HEK293 (cell line): ENCODE data around the gene TSPAN9.

ENCODE experiments used
- CTCF ChIA-PET: fragments of 350-600 bp; formaldehyde crosslinking; extraction: SDS; loops from one replicate; lab custom pipeline; 2021; ENCODE audit warnings: antibody characterized with exemption; lab: Yijun Ruan, JAX
- POLR2A ChIA-PET: fragments of 300-600 bp; formaldehyde crosslinking; extraction: SDS; loops from one replicate; lab custom pipeline; 2020; ENCODE audit warnings: antibody characterized with exemption, inconsistent platforms; lab: Yijun Ruan, JAX
- H3K27ac ChIP-seq: fragments of 200-500 bp; sonication (Bioruptor generic); 2 replicates; pipeline ENCODE4 v1.5.1; 2014; ENCODE audit warnings: low read depth, low read length, control low read depth, inconsistent platforms; ENCODE audit errors: extremely low read depth
- H3K36me3 ChIP-seq, 2 experiments: fragments of 200-500 bp in 1 of 2; sonication (Bioruptor generic) in 1 of 2; 1 replicate in 1 of 2; 2 replicates in 1 of 2; pipeline ENCODE4 v1.5.1; 2014 to 2017; ENCODE audit warnings: inconsistent platforms in 2 of 2, low read length in 2 of 2; ENCODE audit not compliant: control insufficient read depth in 2 of 2, insufficient read depth in 1 of 2
- H3K4me1 ChIP-seq: fragments of 200-500 bp; sonication (Bioruptor generic); 2 replicates; pipeline ENCODE4 v1.5.1; 2014; ENCODE audit warnings: mild to moderate bottlenecking, low read length, inconsistent platforms; ENCODE audit not compliant: control insufficient read depth, insufficient read depth
- H3K4me3 ChIP-seq: 2 replicates; pipeline ENCODE4 v1.5.1; 2011; ENCODE audit warnings: low read depth, mild to moderate bottlenecking, control low read depth, low read length, moderate library complexity
- H3K9me3 ChIP-seq: fragments of 200-500 bp; sonication (Bioruptor generic); 2 replicates; pipeline ENCODE4 v1.5.1; 2014; ENCODE audit warnings: low read depth, low read length, inconsistent platforms; ENCODE audit not compliant: control insufficient read depth, insufficient read depth
- EGR2 ChIP-seq: fragments of 450-650 bp; formaldehyde crosslinking; IDR thresholded peaks from 2 replicates; pipeline ENCODE4 v1.5.1; 2016; ENCODE audit warnings: low read depth, missing biosample characterization, missing genetic modification characterization
- GLIS2 ChIP-seq: fragments of 450-650 bp; formaldehyde crosslinking; IDR thresholded peaks from 2 replicates; pipeline ENCODE4 v1.5.1; 2016; ENCODE audit warnings: missing biosample characterization, missing genetic modification characterization
- HOXC10 ChIP-seq: sonication (generic); formaldehyde crosslinking; IDR thresholded peaks from 2 replicates; pipeline ENCODE4 v1.8.1; 2023; ENCODE audit warnings: mild to moderate bottlenecking, missing genetic modification reagents
- KLF1 ChIP-seq: fragments of 450-650 bp; formaldehyde crosslinking; IDR thresholded peaks from 2 replicates; pipeline ENCODE4 v1.5.1; 2016; ENCODE audit warnings: missing biosample characterization, missing genetic modification characterization
- ZBTB1 ChIP-seq: fragments of 450-650 bp; formaldehyde crosslinking; IDR thresholded peaks from 2 replicates; pipeline ENCODE4 v1.5.1; 2016; ENCODE audit warnings: missing biosample characterization, missing genetic modification characterization
- ZFHX2 ChIP-seq: fragments of 450-650 bp; formaldehyde crosslinking; conservative IDR thresholded peaks from 2 replicates; pipeline ENCODE4 v1.5.1; 2016; ENCODE audit warnings: missing biosample characterization, missing genetic modification characterization
- ZFP41 ChIP-seq: fragments of 450-650 bp; formaldehyde crosslinking; IDR thresholded peaks from 2 replicates; pipeline ENCODE4 v1.5.1; 2016; ENCODE audit warnings: missing biosample characterization, missing genetic modification characterization, borderline replicate concordance
- ZNF140 ChIP-seq: fragments of 450-650 bp; formaldehyde crosslinking; IDR thresholded peaks from 2 replicates; pipeline ENCODE4 v1.5.1; 2016; ENCODE audit warnings: missing biosample characterization, missing genetic modification characterization
- ZNF175 ChIP-seq: fragments of 450-650 bp; formaldehyde crosslinking; IDR thresholded peaks from 2 replicates; pipeline ENCODE4 v1.5.1; 2016; ENCODE audit warnings: missing biosample characterization, missing genetic modification characterization
- ZNF2 ChIP-seq: fragments of 450-650 bp; formaldehyde crosslinking; IDR thresholded peaks from 2 replicates; pipeline ENCODE4 v1.5.1; 2016; ENCODE audit warnings: missing biosample characterization, missing genetic modification characterization
- ZNF274 ChIP-seq, 2 experiments: fragments of 200-500 bp in 1 of 2; fragments of 450-650 bp in 1 of 2; sonication (Bioruptor generic) in 1 of 2; formaldehyde crosslinking in 1 of 2; IDR thresholded peaks; 2 replicates each; pipeline versions ENCODE4 v1.5.1 to v1.6.1; 2014 to 2016; ENCODE audit warnings: borderline replicate concordance in 1 of 2, inconsistent platforms in 1 of 2, low read length in 1 of 2, missing biosample characterization in 1 of 2, missing genetic modification characterization in 1 of 2
- ZNF341 ChIP-seq: fragments of 450-650 bp; formaldehyde crosslinking; IDR thresholded peaks from 2 replicates; pipeline ENCODE4; 2016; ENCODE audit warnings: low read depth, missing biosample characterization, missing genetic modification characterization
- ZNF423 ChIP-seq: fragments of 450-650 bp; formaldehyde crosslinking; IDR thresholded peaks from 2 replicates; pipeline ENCODE4 v1.5.1; 2016; ENCODE audit warnings: missing biosample characterization, missing genetic modification characterization
- ZNF501 ChIP-seq: fragments of 450-650 bp; formaldehyde crosslinking; IDR thresholded peaks from 2 replicates; pipeline ENCODE4 v1.5.1; 2016; ENCODE audit warnings: missing biosample characterization, missing genetic modification characterization
- ZNF514 ChIP-seq: fragments of 450-650 bp; formaldehyde crosslinking; IDR thresholded peaks from 2 replicates; pipeline ENCODE4 v1.5.1; 2016; ENCODE audit warnings: missing biosample characterization, missing genetic modification characterization
- ZNF654 ChIP-seq: fragments of 450-650 bp; formaldehyde crosslinking; IDR thresholded peaks from 2 replicates; pipeline ENCODE4 v1.5.1; 2016; ENCODE audit warnings: low read depth, missing biosample characterization, missing genetic modification characterization
- ZNF768 ChIP-seq: fragments of 450-650 bp; formaldehyde crosslinking; IDR thresholded peaks from 2 replicates; pipeline ENCODE4 v1.5.1; 2018; ENCODE audit warnings: missing biosample characterization, mild to moderate bottlenecking, missing genetic modification characterization
- ZNF791 ChIP-seq: fragments of 450-650 bp; formaldehyde crosslinking; IDR thresholded peaks from 2 replicates; pipeline ENCODE4 v1.5.1; 2016; ENCODE audit warnings: missing biosample characterization, missing genetic modification characterization
- ZNF843 ChIP-seq: fragments of 450-650 bp; formaldehyde crosslinking; IDR thresholded peaks from 2 replicates; pipeline ENCODE4 v1.5.1; 2016; ENCODE audit warnings: missing biosample characterization, missing genetic modification characterization
- TF ChIP-seq, protein P1 (sequence below): fragments of 450-650 bp; formaldehyde crosslinking; IDR thresholded peaks from 2 replicates; pipeline ENCODE4 v1.5.1; 2016; ENCODE audit warnings: missing biosample characterization, missing genetic modification characterization
- TF ChIP-seq, protein P2 (sequence below): fragments of 450-650 bp; formaldehyde crosslinking; IDR thresholded peaks from 2 replicates; pipeline ENCODE4 v1.5.1; 2017; ENCODE audit warnings: missing biosample characterization, missing genetic modification characterization
- TF ChIP-seq, protein P3 (sequence below): fragments of 450-650 bp; formaldehyde crosslinking; IDR thresholded peaks from 2 replicates; pipeline ENCODE4 v1.5.1; 2016; ENCODE audit warnings: missing biosample characterization, missing genetic modification characterization
- TF ChIP-seq, protein P4 (sequence below): fragments of 450-650 bp; formaldehyde crosslinking; IDR thresholded peaks from 2 replicates; pipeline ENCODE4 v1.5.1; 2016; ENCODE audit warnings: missing biosample characterization, missing genetic modification characterization, borderline replicate concordance

TSPAN9 gene

DNA sequence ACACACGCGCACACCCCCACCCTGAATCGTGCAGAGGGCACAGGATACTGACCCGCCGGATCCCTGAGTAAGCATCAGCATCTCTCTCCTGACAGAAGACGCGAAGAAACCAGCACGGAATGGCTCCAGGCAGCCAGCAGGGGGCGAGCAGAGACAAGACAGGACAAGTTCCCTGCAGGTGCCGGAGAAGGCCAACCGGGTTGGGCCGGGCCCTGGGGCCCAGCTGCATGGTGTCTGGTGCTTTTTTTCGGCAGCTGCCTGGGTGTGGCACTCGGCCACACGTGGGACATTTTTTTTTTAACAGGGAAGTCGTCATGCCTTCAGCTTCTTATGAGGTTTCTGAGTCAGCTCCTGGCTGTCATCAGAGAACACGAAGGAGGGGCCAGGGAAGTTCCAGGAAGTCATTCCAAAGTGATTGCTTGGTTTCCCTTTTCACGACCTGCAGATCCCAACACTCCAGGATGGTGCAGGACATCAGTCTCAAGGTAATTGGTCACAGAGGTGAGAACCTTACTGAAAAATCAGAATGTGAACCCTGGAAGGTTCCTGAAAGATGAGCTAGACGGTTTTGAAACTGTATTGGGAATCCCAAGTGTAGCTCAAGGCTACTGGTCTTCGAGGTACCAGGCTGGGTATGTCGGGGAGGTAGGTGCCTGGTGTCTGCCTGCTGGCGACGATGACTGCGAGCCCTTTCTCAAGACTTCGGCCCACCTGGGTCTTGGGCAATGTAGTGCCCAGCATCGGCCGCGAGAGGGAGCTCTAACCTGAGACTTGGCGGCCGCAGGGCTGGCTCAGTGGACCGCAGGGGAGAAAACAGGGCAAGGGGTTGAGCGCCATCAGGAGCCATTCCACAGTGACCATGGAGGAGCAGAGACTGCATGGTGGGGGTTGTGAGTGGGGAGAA is 223.0 kb downstream of the TSPAN9 start (continued):
- TF ChIP-seq ZNF341 (no peak), GLIS2 (peak; percentile 9; the same call in 1 of the 2 replicates), ZNF843 (tag by site-specific recombination) (no peak), KLF1 (tag by site-specific recombination) (peak; percentile 83), ZNF140 (no peak), ZNF501 (peak; percentile 36), ZNF175 (tag by site-specific recombination) (no peak)
- TF ChIP-seq, all 188 proteins: peak for 43

DNA sequence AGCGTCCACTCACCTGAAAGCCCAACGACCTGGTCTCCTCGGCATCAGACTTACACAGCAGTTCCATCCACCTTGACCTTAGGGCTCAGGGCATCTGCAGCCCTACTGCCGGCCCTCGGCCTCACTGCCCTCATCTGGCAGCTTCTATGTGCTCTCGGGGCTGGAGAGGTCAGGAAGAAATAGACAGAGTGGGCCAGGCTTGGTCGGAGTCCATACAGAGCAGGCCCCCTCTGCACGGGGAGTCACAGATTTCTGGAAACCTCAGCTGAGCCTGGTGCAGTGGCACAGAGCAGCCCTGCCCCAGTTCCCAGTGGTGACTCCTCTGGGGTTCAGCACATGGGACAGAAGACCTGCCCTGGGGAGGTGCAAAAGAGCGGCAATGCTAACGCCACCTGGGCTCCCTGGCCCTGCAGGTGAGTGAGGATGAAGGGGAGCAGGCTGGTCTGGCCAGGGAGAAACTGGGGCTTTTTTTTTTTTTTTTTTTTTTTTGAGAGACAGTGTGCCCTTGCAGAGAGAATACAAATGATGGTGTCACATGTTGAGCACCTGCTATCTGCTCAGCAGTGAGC is 223.7 kb downstream of the TSPAN9 start:
- POLR2A ChIA-PET = interaction anchor here (1.1 kb wide), 1 partner anchor 503 kb away, joined by 4 read pairs; no protein-coding TSS in a partner anchor

DNA sequence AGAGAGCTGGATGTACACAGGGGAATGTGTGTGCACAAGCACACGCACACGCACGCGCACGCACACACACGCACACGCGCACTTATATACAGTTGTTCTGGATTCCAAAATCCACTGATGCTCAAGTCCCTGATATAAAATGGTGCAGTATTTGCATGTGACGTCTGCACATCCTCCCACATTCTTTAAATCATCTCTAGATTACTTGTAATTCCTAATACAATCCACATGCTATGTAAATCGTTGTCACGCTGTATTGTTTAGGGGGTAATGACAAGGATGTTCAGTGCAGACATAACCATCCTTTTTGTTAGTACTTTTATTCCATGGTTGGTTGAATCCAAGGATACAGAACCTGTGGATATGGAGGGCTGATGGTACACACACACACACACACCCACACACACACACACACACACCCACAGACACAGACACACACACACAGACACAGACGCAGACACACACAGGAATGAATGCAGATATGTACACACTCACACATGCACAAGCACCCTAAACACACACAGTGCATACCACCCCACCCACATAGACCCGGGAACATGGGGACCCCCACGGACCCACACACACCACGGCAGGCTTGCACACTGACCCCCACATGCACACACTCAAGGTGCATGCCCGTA is 225.3 kb downstream of the TSPAN9 start:
- POLR2A ChIA-PET = no interaction called here
- no peaks in the 10 kb centered on the region for H3K36me3 ChIP-seq
- H3K27ac ChIP-seq = no peak overlapping the region
- no peaks in the 10 kb centered on the region for H3K9me3 ChIP-seq
- no peak overlapping the region for H3K4me3 ChIP-seq
- TF ChIP-seq ZBTB1 (tag by site-specific recombination) (no peak), ZNF274 (IDR thresholded peaks at IDR 0.05; ENCODE audit: low read length) (no peak), ZNF274 (tag by site-specific recombination; IDR thresholded peaks at IDR 0.05; ENCODE audit: borderline replicate concordance) (no peak), EGR2 (tag by site-specific recombination) (peak; percentile 60; the same call in 1 of the 2 replicates), ZFHX2 (tag by site-specific recombination) (peak; percentile 68), ZNF514 (tag by site-specific recombination) (no peak), ZFP41 (no peak), HOXC10 (CRISPR knock-in tag) (no peak)
- TF ChIP-seq, protein P1, sequence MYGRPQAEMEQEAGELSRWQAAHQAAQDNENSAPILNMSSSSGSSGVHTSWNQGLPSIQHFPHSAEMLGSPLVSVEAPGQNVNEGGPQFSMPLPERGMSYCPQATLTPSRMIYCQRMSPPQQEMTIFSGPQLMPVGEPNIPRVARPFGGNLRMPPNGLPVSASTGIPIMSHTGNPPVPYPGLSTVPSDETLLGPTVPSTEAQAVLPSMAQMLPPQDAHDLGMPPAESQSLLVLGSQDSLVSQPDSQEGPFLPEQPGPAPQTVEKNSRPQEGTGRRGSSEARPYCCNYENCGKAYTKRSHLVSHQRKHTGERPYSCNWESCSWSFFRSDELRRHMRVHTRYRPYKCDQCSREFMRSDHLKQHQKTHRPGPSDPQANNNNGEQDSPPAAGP (tag by site-specific recombination) = no peak
- TF ChIP-seq, protein P2, sequence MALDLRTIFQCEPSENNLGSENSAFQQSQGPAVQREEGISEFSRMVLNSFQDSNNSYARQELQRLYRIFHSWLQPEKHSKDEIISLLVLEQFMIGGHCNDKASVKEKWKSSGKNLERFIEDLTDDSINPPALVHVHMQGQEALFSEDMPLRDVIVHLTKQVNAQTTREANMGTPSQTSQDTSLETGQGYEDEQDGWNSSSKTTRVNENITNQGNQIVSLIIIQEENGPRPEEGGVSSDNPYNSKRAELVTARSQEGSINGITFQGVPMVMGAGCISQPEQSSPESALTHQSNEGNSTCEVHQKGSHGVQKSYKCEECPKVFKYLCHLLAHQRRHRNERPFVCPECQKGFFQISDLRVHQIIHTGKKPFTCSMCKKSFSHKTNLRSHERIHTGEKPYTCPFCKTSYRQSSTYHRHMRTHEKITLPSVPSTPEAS (tag by site-specific recombination) = peak; percentile 57
- TF ChIP-seq, protein P3, sequence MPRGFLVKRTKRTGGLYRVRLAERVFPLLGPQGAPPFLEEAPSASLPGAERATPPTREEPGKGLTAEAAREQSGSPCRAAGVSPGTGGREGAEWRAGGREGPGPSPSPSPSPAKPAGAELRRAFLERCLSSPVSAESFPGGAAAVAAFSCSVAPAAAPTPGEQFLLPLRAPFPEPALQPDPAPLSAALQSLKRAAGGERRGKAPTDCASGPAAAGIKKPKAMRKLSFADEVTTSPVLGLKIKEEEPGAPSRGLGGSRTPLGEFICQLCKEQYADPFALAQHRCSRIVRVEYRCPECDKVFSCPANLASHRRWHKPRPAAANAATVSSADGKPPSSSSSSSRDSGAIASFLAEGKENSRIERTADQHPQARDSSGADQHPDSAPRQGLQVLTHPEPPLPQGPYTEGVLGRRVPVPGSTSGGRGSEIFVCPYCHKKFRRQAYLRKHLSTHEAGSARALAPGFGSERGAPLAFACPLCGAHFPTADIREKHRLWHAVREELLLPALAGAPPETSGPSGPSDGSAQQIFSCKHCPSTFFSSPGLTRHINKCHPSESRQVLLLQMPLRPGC = no peak
- TF ChIP-seq, protein P4, sequence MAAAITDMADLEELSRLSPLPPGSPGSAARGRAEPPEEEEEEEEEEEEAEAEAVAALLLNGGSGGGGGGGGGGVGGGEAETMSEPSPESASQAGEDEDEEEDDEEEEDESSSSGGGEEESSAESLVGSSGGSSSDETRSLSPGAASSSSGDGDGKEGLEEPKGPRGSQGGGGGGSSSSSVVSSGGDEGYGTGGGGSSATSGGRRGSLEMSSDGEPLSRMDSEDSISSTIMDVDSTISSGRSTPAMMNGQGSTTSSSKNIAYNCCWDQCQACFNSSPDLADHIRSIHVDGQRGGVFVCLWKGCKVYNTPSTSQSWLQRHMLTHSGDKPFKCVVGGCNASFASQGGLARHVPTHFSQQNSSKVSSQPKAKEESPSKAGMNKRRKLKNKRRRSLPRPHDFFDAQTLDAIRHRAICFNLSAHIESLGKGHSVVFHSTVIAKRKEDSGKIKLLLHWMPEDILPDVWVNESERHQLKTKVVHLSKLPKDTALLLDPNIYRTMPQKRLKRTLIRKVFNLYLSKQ (tag by site-specific recombination) = no peak
- CTCF ChIA-PET = interaction anchor here (0.7 to 4.8 kb wide), 8 partner anchors 13 to 1921 kb away, joined by 3 to 124 read pairs (median 15); no protein-coding TSS in a partner anchor
- H3K4me1 ChIP-seq = no peaks in the 10 kb centered on the region; the same call in 1 of the 2 replicates

More for the DNA sequence above, 223.7 kb downstream of the TSPAN9 start:
- Histone ChIP-seq H3K4me3 (no peak overlapping the region), H3K4me1 (no peaks in the 10 kb centered on the region; the same call in 1 of the 2 replicates), H3K9me3 (no peaks in the 10 kb centered on the region), H3K36me3 (no peaks in the 10 kb centered on the region), H3K27ac (no peak overlapping the region)
- CTCF ChIA-PET = interaction anchor here (0.5 to 4.8 kb wide), 91 partner anchors 10 to 939 kb away, joined by 3 to 124 read pairs (median 5); no protein-coding TSS in a partner anchor
- TF ChIP-seq ZNF423 (tag by site-specific recombination) (no peak), ZNF2 (tag by site-specific recombination) (no peak), ZNF791 (no peak), ZNF768 (tag by site-specific recombination) (no peak), ZNF654 (no peak)
- TF ChIP-seq, all 188 proteins: peak for 0
